WTC11 (cell line): Measurements from ENCODE around the gene OSMR. TPM values are rescaled to one million over a fixed set of nuclear protein-coding genes. Genes with fewer than 3 reads are reported as not detected.

Experiments used
- ATAC-seq: fragments of 200-7000 bp; cut with Tn5 transposase; 2 replicates; pipeline ENCODE4 v1.10.0; 2021; ENCODE audit warnings: mild to moderate bottlenecking, moderate library complexity
- CTCF ChIA-PET: fragments of 300-600 bp; sonication (Branson Sonifier 250); formaldehyde crosslinking; loops from one replicate; lab custom pipeline; 2021; ENCODE audit warnings: antibody characterized with exemption; lab: Charles Lee
- POLR2A ChIA-PET: fragments of 350-600 bp; sonication (Branson Sonifier 250); formaldehyde crosslinking; loops from one replicate; lab custom pipeline; 2021; ENCODE audit warnings: antibody characterized with exemption; lab: Charles Lee
- DNase-seq: peaks from one replicate; pipeline ENCODE4 v3.0.0; 2021; ENCODE audit warnings: low spot score
- H3K27ac Mint-ChIP-seq: 2 replicates; pipeline ENCODE4 v1.8.0; 2021; ENCODE audit warnings: mixed read lengths
- H3K27me3 Mint-ChIP-seq: 2 replicates; pipeline ENCODE4 v1.8.0; 2021; ENCODE audit warnings: low read depth, mild to moderate bottlenecking, moderate library complexity, mixed read lengths
- H3K36me3 Mint-ChIP-seq: 2 replicates; pipeline ENCODE4 v1.8.0; 2021; ENCODE audit warnings: mixed read lengths
- H3K4me1 Mint-ChIP-seq: 2 replicates; pipeline ENCODE4 v1.8.0; 2022; ENCODE audit warnings: mixed read lengths
- H3K4me3 Mint-ChIP-seq: 2 replicates; pipeline ENCODE4 v1.8.0; 2021; ENCODE audit warnings: mild to moderate bottlenecking, moderate library complexity, mixed read lengths
- H3K9me3 Mint-ChIP-seq: 2 replicates; pipeline ENCODE4 v1.8.0; 2021; ENCODE audit warnings: mixed read lengths
- E2F5 ChIP-seq: sonication (generic); formaldehyde crosslinking; IDR thresholded peaks from 2 replicates; pipeline ENCODE4 v1.8.1; 2022; ENCODE audit warnings: mild to moderate bottlenecking, moderate library complexity, missing genetic modification reagents
- EMX1 ChIP-seq: fragments of 250-450 bp; sonication (Bioruptor Pico); IDR thresholded peaks from 2 replicates; pipeline ENCODE4 v1.8.0; 2021; ENCODE audit warnings: mild to moderate bottlenecking
- FOXK1 ChIP-seq: sonication (generic); formaldehyde crosslinking; IDR thresholded peaks from 2 replicates; pipeline ENCODE4 v1.8.0; 2022; ENCODE audit warnings: mild to moderate bottlenecking, moderate library complexity, missing genetic modification reagents
- FOXP1 ChIP-seq: sonication (generic); formaldehyde crosslinking; IDR thresholded peaks from 2 replicates; pipeline ENCODE4 v1.8.0; 2022; ENCODE audit warnings: missing genetic modification reagents, mild to moderate bottlenecking, moderate library complexity, borderline replicate concordance
- GABPB1 ChIP-seq: sonication (generic); formaldehyde crosslinking; IDR thresholded peaks from 2 replicates; pipeline ENCODE4 v1.8.1; 2023; ENCODE audit warnings: mild to moderate bottlenecking, missing genetic modification reagents
- GTF2I ChIP-seq: fragments of 250-450 bp; sonication (Bioruptor Pico); conservative IDR thresholded peaks from 2 replicates; pipeline ENCODE4 v1.4.0; 2021; ENCODE audit warnings: mild to moderate bottlenecking
- HMGA2 ChIP-seq: fragments of 250-450 bp; sonication (Bioruptor Pico); IDR thresholded peaks from 2 replicates; pipeline ENCODE4 v1.4.0; 2021; ENCODE audit warnings: mild to moderate bottlenecking, moderate library complexity
- NFATC4 ChIP-seq: fragments of 250-450 bp; sonication (Bioruptor Pico); IDR thresholded peaks from 2 replicates; pipeline ENCODE4 v1.9.0; 2021; ENCODE audit warnings: mild to moderate bottlenecking
- NFYB ChIP-seq: sonication (generic); formaldehyde crosslinking; conservative IDR thresholded peaks from 2 replicates; pipeline ENCODE4 v1.8.0; 2022; ENCODE audit warnings: low read depth, missing genetic modification reagents
- RELA ChIP-seq: sonication (generic); formaldehyde crosslinking; IDR thresholded peaks from 2 replicates; pipeline ENCODE4 v1.8.1; 2022; ENCODE audit warnings: missing genetic modification reagents, mild to moderate bottlenecking, borderline replicate concordance
- RORB ChIP-seq: fragments of 250-450 bp; sonication (Bioruptor Pico); IDR thresholded peaks from 2 replicates; pipeline ENCODE4 v1.9.0; 2021; ENCODE audit warnings: mild to moderate bottlenecking
- SMAD4 ChIP-seq: sonication (generic); formaldehyde crosslinking; IDR thresholded peaks from 2 replicates; pipeline ENCODE4 v1.8.0; 2022; ENCODE audit warnings: mild to moderate bottlenecking, missing genetic modification reagents
- SP1 ChIP-seq: sonication (generic); formaldehyde crosslinking; conservative IDR thresholded peaks from 2 replicates; pipeline ENCODE4 v1.8.1; 2022; ENCODE audit warnings: missing genetic modification reagents
- STAT6 ChIP-seq: sonication (generic); formaldehyde crosslinking; conservative IDR thresholded peaks from 2 replicates; pipeline ENCODE4 v1.8.1; 2023; ENCODE audit warnings: mild to moderate bottlenecking, low read depth, missing genetic modification reagents, moderate library complexity
- TCF7 ChIP-seq: sonication (generic); formaldehyde crosslinking; IDR thresholded peaks from 2 replicates; pipeline ENCODE4 v1.8.0; 2022; ENCODE audit warnings: mild to moderate bottlenecking, low read depth, missing genetic modification reagents, moderate library complexity
- TP53 ChIP-seq: sonication (generic); formaldehyde crosslinking; IDR thresholded peaks from 2 replicates; pipeline ENCODE4 v1.8.1; 2023; ENCODE audit warnings: mild to moderate bottlenecking, missing genetic modification reagents
- USF1 ChIP-seq: sonication (generic); formaldehyde crosslinking; IDR thresholded peaks from 2 replicates; pipeline ENCODE4 v1.8.0; 2022; ENCODE audit warnings: mild to moderate bottlenecking, missing genetic modification reagents
- ZNF416 ChIP-seq: fragments of 250-450 bp; sonication (Bioruptor Pico); IDR thresholded peaks from 2 replicates; pipeline ENCODE4 v1.9.0; 2021; ENCODE audit warnings: mild to moderate bottlenecking, inconsistent platforms
- total RNA-seq: library from RNA; stranded (reverse); gene quantifications from 3 replicates; pipeline ENCODE4 v1.2.3, GENCODE V29; 2021
- TF ChIP-seq, protein P1 (sequence below): sonication (generic); formaldehyde crosslinking; IDR thresholded peaks from 2 replicates; pipeline ENCODE4 v1.8.1; 2022; ENCODE audit warnings: low read depth, mild to moderate bottlenecking, moderate library complexity, missing genetic modification reagents, borderline replicate concordance
- TF ChIP-seq, protein P2 (sequence below): fragments of 250-450 bp; sonication (Bioruptor Pico); IDR thresholded peaks from 2 replicates; pipeline ENCODE4 v2.1.2; 2022; ENCODE audit warnings: mild to moderate bottlenecking, moderate library complexity
- TF ChIP-seq, protein P3 (sequence below): sonication (generic); formaldehyde crosslinking; conservative IDR thresholded peaks from 2 replicates; pipeline ENCODE4 v1.8.1; 2022; ENCODE audit warnings: mild to moderate bottlenecking, missing genetic modification reagents
- TF ChIP-seq, protein P4 (sequence below): sonication (generic); formaldehyde crosslinking; IDR thresholded peaks from 2 replicates; pipeline ENCODE4 v1.8.1; 2023; ENCODE audit warnings: mild to moderate bottlenecking, missing genetic modification reagents, moderate library complexity

Gene OSMR
- total RNA-seq, 1 experiment from 2014 or later, result 2.3 TPM

DNA sequence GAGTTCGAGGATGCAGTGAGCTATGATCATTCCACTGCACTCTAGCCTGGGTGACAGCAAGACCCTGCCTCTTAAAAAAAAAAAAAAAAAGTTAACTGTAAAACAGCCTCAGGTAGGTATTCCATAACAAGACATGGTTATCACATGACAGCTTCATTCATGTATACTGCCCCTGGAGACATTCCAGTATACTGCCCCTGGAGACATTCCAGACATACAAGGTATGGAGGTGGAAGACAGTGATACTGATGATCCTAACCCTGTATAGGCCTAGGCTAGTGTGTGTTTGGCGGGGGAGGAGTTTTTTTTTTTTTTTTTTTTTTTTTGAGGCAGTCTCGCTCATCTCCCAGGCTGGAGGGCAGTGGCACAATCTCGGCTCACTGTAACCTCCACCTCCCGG lies 122.9 kb downstream of the OSMR start:
- ChIA-PET POLR2A (interaction anchor here (0.6 kb wide), 1 partner anchor 66 kb away, joined by 3 read pairs; no protein-coding TSS in a partner anchor), CTCF (interaction anchor here (0.7 kb wide), 2 partner anchors 98 to 140 kb away, joined by 3 read pairs; no protein-coding TSS in a partner anchor)

GRCh38 chr5:38978036-38978435 lies 132.2 kb downstream of the OSMR start:
- ChIA-PET POLR2A (no interaction called here), CTCF (interaction anchor here (0.6 to 2.3 kb wide), 3 partner anchors 89 to 882 kb away, joined by 4 to 8 read pairs (median 5); no protein-coding TSS in a partner anchor)
- ATAC-seq (no peak), DNase-seq (no peak)
- no peak overlapping the region for H3K4me3 Mint-ChIP-seq
- H3K9me3 Mint-ChIP-seq, result no peaks in the 10 kb centered on the region
- peaks cover 22% of the 10 kb centered on the region for H3K4me1 Mint-ChIP-seq
- 0 out of 2 replicates have a peak, but pooled peaks cover 12% of the 10 kb centered on the region for H3K36me3 Mint-ChIP-seq
- H3K27me3 Mint-ChIP-seq, result no peaks in the 10 kb centered on the region
- H3K27ac Mint-ChIP-seq, result no peak overlapping the region
- TF ChIP-seq HMGA2 (CRISPR knock-in tag) (no peak), GTF2I (no peak), SMAD4 (no peak), E2F5 (CRISPR knock-in tag) (no peak), USF1 (CRISPR knock-in tag) (no peak), TCF7 (no peak), RELA (CRISPR knock-in tag) (no peak), FOXK1 (CRISPR knock-in tag) (no peak), GABPB1 (CRISPR knock-in tag) (no peak), NFYB (CRISPR knock-in tag) (no peak), STAT6 (CRISPR knock-in tag) (no peak), TP53 (no peak)
- TF ChIP-seq, protein P1, sequence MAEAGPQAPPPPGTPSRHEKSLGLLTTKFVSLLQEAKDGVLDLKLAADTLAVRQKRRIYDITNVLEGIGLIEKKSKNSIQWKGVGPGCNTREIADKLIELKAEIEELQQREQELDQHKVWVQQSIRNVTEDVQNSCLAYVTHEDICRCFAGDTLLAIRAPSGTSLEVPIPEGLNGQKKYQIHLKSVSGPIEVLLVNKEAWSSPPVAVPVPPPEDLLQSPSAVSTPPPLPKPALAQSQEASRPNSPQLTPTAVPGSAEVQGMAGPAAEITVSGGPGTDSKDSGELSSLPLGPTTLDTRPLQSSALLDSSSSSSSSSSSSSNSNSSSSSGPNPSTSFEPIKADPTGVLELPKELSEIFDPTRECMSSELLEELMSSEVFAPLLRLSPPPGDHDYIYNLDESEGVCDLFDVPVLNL (CRISPR knock-in tag), result no peak
- TF ChIP-seq, protein P2, sequence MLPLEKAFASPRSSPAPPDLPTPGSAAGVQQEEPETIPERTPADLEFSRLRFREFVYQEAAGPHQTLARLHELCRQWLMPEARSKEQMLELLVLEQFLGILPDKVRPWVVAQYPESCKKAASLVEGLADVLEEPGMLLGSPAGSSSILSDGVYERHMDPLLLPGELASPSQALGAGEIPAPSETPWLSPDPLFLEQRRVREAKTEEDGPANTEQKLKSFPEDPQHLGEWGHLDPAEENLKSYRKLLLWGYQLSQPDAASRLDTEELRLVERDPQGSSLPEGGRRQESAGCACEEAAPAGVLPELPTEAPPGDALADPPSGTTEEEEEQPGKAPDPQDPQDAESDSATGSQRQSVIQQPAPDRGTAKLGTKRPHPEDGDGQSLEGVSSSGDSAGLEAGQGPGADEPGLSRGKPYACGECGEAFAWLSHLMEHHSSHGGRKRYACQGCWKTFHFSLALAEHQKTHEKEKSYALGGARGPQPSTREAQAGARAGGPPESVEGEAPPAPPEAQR (CRISPR knock-in tag), result no peak
- TF ChIP-seq, protein P3, sequence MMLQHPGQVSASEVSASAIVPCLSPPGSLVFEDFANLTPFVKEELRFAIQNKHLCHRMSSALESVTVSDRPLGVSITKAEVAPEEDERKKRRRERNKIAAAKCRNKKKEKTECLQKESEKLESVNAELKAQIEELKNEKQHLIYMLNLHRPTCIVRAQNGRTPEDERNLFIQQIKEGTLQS (CRISPR knock-in tag), result no peak

More for the DNA sequence above, 122.9 kb downstream of the OSMR start:
- Mint-ChIP-seq H3K27me3 (no peaks in the 10 kb centered on the region), H3K27ac (no peak overlapping the region), H3K36me3 (peaks cover 15% of the 10 kb centered on the region), H3K9me3 (no peaks in the 10 kb centered on the region), H3K4me3 (no peak overlapping the region), H3K4me1 (no peaks in the 10 kb centered on the region)
- ATAC-seq (peak; percentile 61; the same call in 1 of the 2 replicates), DNase-seq (no peak)
- TF ChIP-seq, protein P4, sequence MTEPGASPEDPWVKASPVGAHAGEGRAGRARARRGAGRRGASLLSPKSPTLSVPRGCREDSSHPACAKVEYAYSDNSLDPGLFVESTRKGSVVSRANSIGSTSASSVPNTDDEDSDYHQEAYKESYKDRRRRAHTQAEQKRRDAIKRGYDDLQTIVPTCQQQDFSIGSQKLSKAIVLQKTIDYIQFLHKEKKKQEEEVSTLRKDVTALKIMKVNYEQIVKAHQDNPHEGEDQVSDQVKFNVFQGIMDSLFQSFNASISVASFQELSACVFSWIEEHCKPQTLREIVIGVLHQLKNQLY (CRISPR knock-in tag), result no peak
- TF ChIP-seq RORB (no peak), SP1 (CRISPR knock-in tag) (no peak), FOXP1 (CRISPR knock-in tag) (no peak), NFATC4 (CRISPR knock-in tag) (no peak), EMX1 (CRISPR knock-in tag) (no peak), ZNF416 (CRISPR knock-in tag) (no peak)
- TF ChIP-seq, protein P2 (CRISPR knock-in tag), result no peak
- TF ChIP-seq, protein P1 (CRISPR knock-in tag), result no peak
